ENCODE data around the gene CARNS1.
"Not testable (repeated sequence)": the region's sequence is repeated elsewhere in the genome, so short reads cannot be mapped to it uniquely, and the experiment has no call there.

The CARNS1 gene

DNA sequence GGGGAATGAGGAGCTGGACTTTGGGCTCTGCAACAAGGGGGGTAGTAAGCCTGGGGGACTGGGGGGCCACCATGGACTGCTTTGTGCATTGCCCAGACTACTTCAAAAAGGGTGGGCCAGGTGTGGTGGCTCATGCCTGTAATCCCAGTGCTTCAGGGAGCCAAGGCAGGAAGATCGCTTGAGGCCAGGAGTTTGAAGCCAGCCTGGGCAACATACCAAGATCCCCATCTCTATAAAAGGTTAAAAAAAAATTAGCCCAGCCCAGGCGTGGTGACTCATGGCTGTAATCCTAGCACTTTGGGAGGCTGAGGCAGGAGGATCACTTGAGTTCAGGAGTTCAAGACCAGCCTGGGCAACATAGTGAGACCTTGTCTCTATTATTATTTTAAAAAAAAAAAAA lies 50.1 kb downstream of the CARNS1 start:
- not testable (repeated sequence) for DNase-seq (ENCODE audit: low read depth)

DNA sequence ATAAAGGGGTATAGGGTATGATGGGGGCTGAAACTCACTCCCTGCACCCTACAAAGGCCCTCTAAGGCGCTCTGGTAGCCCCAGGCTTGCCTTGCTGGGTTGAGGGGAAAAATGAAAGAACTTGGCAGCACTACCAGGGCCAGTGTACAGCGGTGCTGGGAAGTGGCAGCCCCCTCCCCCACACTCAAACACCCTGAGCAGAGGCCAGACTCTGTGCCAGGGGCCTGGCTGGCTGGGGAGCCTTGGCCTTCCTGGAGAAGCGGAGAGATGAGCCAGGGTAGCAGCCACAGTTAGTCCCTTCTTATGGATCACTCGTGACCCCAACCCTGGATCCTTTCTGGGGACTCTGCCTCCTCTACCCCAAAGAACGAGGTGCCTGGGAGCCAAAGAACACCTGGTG lies 50.9 kb downstream of the CARNS1 start:
- no peak for DNase-seq (ENCODE audit: low read depth)

DNA sequence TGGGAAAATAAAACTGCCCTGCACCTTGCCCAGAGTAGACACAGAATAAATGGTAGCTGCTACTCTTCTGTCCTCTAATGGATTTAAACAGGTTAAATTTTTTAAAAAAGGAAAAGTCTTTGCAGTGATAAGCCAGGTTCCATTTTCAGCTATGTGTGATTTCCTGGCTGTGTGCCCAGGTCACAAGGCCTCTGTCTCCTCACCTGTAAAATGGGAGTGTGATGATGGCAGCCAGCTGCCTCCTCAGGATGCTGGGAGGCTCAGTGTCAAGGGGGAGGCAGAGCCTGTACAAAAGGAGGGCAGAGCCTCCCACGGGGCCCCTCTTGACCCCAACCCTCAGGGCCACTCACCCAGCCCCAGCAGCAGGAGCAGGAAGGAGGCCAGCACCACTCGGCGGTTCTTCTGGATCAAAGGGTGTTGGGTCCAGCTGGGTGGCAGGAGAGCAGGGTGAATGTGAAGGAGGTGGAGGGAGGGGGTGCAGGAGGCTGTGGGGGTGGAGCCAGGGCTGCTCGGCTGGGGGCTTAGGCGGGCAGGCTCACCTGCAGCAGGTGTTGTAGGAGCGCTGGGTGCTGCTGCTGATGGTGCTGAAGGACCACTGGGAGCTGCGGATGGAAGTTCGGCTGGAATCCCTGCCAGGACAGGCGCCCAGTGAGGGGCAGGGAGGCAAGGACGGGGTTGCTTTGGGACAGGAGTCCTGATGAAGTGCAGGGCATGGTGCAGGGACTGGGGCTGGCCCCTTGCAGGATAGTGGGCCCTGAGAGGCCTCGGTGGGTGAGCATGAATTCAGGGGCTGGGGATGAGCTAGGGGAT lies 51.7 kb downstream of the CARNS1 start:
- no peak for DNase-seq (ENCODE audit: low read depth)

DNA sequence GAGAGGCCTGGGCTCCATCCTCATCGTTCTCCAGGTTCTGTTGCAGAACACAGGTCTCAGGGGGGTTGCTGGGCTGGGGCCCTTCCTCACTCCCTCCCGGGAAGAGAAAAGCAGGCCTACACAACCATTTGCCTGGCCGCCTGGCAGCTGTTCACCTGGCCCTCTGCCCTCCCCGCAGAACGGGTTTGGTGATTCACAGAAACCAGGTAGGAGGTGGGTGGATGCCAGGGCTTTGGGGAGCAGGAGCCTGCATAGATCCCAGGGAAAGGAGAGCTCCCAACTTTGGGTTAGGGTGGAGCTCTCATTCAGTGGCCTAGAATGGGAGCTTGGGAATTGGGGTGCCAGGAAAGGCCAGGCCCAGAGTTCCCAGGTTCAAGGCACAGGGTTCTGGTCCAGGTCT lies 52.6 kb downstream of the CARNS1 start:
- no peak for DNase-seq (ENCODE audit: low read depth)

DNA sequence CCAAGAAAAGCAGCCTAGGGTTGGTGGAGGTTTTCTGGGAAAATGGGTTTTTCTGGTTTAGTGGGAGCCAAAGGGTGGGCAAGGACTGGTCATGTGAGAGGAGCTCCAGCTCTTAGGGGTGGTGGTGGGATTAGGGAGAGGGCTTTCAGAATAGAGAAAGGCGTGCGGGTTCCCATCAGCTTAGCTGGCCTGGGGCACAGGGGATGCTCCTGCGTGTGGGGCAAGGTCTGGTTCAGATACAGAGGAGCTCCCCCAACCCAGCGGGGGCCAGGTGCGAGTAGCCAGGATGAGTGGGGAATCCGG lies 52.9 kb downstream of the CARNS1 start:
- no peak for DNase-seq (ENCODE audit: low read depth)

GRCh38 chr11:67468759-67469507 lies 53.5 kb downstream of the CARNS1 start, which contains the start of gene TMEM134:
Gene TMEM134 (minus strand): TSS chr11:67469251. CDS start chr11:67469192, 59 bp downstream.
- DNase-seq (ENCODE audit: low read depth) = peak; percentile 90

GRCh38 chr11:67469508-67469811 lies 54.0 kb downstream of the CARNS1 start:
- no peak for DNase-seq (ENCODE audit: low read depth)

DNA sequence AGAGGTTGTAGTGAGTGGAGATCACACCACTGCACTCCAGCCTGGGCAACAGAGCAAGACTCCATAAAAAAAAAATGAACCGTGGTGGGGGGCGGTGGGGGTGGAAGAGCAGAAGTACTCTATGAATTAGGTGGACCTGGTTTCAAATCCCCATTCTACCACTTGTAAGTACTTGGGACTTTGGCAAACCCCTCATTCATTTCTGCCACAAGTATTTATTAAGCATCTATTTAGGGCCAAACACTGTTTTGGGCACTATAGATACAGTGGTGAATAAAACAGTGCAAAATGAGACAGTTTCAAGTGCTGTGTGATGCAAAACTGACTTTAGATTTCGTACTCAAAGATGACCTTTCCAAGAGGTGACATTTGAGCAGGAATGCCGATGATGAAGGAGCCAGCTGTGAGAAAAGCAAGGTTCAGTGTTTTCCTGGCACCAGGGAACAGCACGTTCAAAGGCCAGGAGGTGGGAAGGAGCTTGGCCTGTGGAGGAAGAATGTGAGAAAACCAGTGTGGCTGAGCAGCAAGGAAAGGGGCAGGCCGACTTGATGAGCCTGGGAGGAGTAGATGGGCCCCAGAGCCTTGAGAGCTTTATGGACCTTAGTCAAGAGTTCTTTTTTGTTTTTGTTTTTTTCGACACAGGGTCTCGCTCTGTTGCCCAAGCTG lies 55.0 kb downstream of the CARNS1 start:
- DNase-seq (ENCODE audit: low read depth) = no peak

DNA sequence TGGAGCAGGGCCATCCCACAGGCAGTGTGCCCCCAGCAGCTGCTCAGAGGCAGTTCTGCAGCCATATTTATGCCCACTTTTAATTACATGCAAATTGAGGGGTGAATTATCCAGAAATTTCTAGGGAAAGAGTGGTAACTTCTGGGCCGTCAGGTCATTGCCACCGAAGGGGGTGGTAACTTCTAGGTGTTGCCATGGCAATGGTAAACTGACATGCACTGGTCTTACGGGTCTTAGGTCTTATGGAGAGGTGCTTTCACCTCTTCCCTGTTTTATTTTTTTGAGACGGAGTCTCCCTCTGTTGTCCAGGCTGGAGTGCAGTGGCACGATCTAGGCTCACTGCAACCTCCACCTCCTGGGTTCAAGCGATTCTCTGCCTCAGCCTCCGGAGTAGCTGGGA lies 57.4 kb downstream of the CARNS1 start:
- DNase-seq (ENCODE audit: low read depth) = no peak

Data from fibroblast of gingiva (primary cell).